HepG2 (cell line): Measurements from ENCODE around the gene NBR1. TPM values are rescaled to one million over a fixed set of nuclear protein-coding genes. Genes with fewer than 3 reads are reported as not detected.

Source experiments
- ARID2 ChIP-seq: sonication (generic); formaldehyde crosslinking; IDR thresholded peaks from 2 replicates; pipeline ENCODE4 v1.8.1; 2022; ENCODE audit warnings: mild to moderate bottlenecking, missing genetic modification reagents, borderline replicate concordance
- ARNT ChIP-seq: fragments of 450-650 bp; IDR thresholded peaks from 2 replicates; pipeline ENCODE4 v1.6.1; 2017
- CCAR2 ChIP-seq: fragments of 200-400 bp; formaldehyde crosslinking; optimal IDR thresholded peaks from 2 replicates; pipeline ENCODE3; 2018; ENCODE audit warnings: low read depth, mild to moderate bottlenecking, low read length, moderate library complexity
- GFI1 ChIP-seq: sonication (generic); formaldehyde crosslinking; IDR thresholded peaks from 2 replicates; pipeline ENCODE4 v1.5.0; 2020; ENCODE audit warnings: missing genetic modification reagents, mild to moderate bottlenecking, borderline replicate concordance
- HDAC6 ChIP-seq: fragments of 200-600 bp; sonication (generic); IDR thresholded peaks from 2 replicates; pipeline ENCODE4 v1.7.0; 2017; ENCODE audit warnings: mild to moderate bottlenecking, antibody characterized with exemption, low read length, low read depth
- HNRNPL ChIP-seq: fragments of 200-400 bp; formaldehyde crosslinking; IDR thresholded peaks from 2 replicates; pipeline ENCODE4 v1.6.1; 2017; ENCODE audit warnings: mild to moderate bottlenecking, low read depth, low read length
- HOXA5 ChIP-seq: sonication (generic); formaldehyde crosslinking; IDR thresholded peaks from 2 replicates; pipeline ENCODE4 v1.4.0; 2020; ENCODE audit warnings: missing genetic modification reagents
- MIXL1 ChIP-seq: IDR thresholded peaks from 2 replicates; pipeline ENCODE4 v1.6.1; 2016
- MTA3 ChIP-seq: sonication (generic); formaldehyde crosslinking; IDR thresholded peaks from 2 replicates; pipeline ENCODE4 v1.4.0; 2020; ENCODE audit warnings: missing genetic modification reagents
- PHF21A ChIP-seq: sonication (generic); formaldehyde crosslinking; IDR thresholded peaks from 2 replicates; pipeline ENCODE4 v1.5.0; 2020; ENCODE audit warnings: mild to moderate bottlenecking, missing genetic modification reagents
- RXRB ChIP-seq: IDR thresholded peaks from 2 replicates; pipeline ENCODE4 v1.6.1; 2016; ENCODE audit warnings: borderline replicate concordance, missing genetic modification reagents, missing compliant biosample characterization
- SATB2 ChIP-seq: sonication (generic); formaldehyde crosslinking; IDR thresholded peaks from 2 replicates; pipeline ENCODE4 v1.5.0; 2020; ENCODE audit warnings: missing genetic modification reagents
- SIX1 ChIP-seq: sonication (generic); formaldehyde crosslinking; IDR thresholded peaks from 2 replicates; pipeline ENCODE4 v1.4.0; 2020; ENCODE audit warnings: missing genetic modification reagents, borderline replicate concordance
- SMAD3 ChIP-seq: sonication (generic); formaldehyde crosslinking; IDR thresholded peaks from 2 replicates; pipeline ENCODE4 v1.4.0; 2020; ENCODE audit warnings: missing genetic modification reagents
- ZMYM2 ChIP-seq: sonication (generic); formaldehyde crosslinking; IDR thresholded peaks from 2 replicates; pipeline ENCODE4 v1.8.0; 2022; ENCODE audit warnings: mild to moderate bottlenecking, missing genetic modification reagents
- ZNF260 ChIP-seq: sonication (generic); formaldehyde crosslinking; IDR thresholded peaks from 2 replicates; pipeline ENCODE4 v1.4.0; 2020; ENCODE audit warnings: missing genetic modification reagents, low read depth, mild to moderate bottlenecking, borderline replicate concordance
- ZNF749 ChIP-seq: sonication (generic); formaldehyde crosslinking; IDR thresholded peaks from 2 replicates; pipeline ENCODE4 v1.8.0; 2022; ENCODE audit warnings: mild to moderate bottlenecking, missing genetic modification reagents, moderate library complexity, borderline replicate concordance
- ZNF766 ChIP-seq: sonication (generic); formaldehyde crosslinking; IDR thresholded peaks from 2 replicates; pipeline ENCODE4 v1.5.0; 2020; ENCODE audit warnings: missing genetic modification reagents, borderline replicate concordance
- ZNF841 ChIP-seq: sonication (generic); formaldehyde crosslinking; IDR thresholded peaks from 2 replicates; pipeline ENCODE4 v1.8.1; 2023; ENCODE audit warnings: missing genetic modification reagents, borderline replicate concordance
- polyA plus RNA-seq, 8 experiments: library from polyadenylated mRNA; depleted of rRNA in 3 of 8; stranded (reverse) in 7 of 8; unstranded in 1 of 8; fragments of >200 nt; fragmentation: Illumina TruSeq in 4 of 8; extraction: Trizol in 4 of 8; gene quantifications; 2 replicates each; pipeline versions ENCODE4 v1.2.1 to v1.2.3, GENCODE V29; 2011 to 2016; ENCODE audit warnings: low read depth in 4 of 8, missing spikeins in 1 of 8, mixed read lengths in 1 of 8; ENCODE audit not compliant: insufficient read depth in 1 of 8
- total RNA-seq, 5 experiments: library from RNA; depleted of rRNA; stranded (reverse); fragments of >200 nt; fragmentation: Illumina TruSeq; extraction: Trizol; gene quantifications; 2 replicates each; pipeline ENCODE4 v1.2.3, GENCODE V29; 2016; ENCODE audit warnings: low read depth in 1 of 5
- TF ChIP-seq, protein P1 (sequence below): sonication (generic); formaldehyde crosslinking; IDR thresholded peaks from 2 replicates; pipeline ENCODE4 v1.8.0; 2022; ENCODE audit warnings: mild to moderate bottlenecking, missing genetic modification reagents
- TF ChIP-seq, protein P2 (sequence below): sonication (generic); formaldehyde crosslinking; IDR thresholded peaks from 2 replicates; pipeline ENCODE4 v1.4.0; 2020; ENCODE audit warnings: missing genetic modification reagents, mild to moderate bottlenecking, borderline replicate concordance
- TF ChIP-seq, protein P3 (sequence below): IDR thresholded peaks from 2 replicates; pipeline ENCODE4 v1.6.1; 2016; ENCODE audit warnings: missing compliant biosample characterization, missing genetic modification reagents, borderline replicate concordance
- TF ChIP-seq, protein P4 (sequence below): sonication (generic); formaldehyde crosslinking; IDR thresholded peaks from 2 replicates; pipeline ENCODE4 v1.8.0; 2022; ENCODE audit warnings: mild to moderate bottlenecking, missing genetic modification reagents, borderline replicate concordance

The NBR1 gene
- total and polyA plus RNA-seq, 2 of the 13 experiments (the other 11 are each of a cell fraction or from before 2014, with no cell fraction given): 51.7 to 121 TPM

DNA sequence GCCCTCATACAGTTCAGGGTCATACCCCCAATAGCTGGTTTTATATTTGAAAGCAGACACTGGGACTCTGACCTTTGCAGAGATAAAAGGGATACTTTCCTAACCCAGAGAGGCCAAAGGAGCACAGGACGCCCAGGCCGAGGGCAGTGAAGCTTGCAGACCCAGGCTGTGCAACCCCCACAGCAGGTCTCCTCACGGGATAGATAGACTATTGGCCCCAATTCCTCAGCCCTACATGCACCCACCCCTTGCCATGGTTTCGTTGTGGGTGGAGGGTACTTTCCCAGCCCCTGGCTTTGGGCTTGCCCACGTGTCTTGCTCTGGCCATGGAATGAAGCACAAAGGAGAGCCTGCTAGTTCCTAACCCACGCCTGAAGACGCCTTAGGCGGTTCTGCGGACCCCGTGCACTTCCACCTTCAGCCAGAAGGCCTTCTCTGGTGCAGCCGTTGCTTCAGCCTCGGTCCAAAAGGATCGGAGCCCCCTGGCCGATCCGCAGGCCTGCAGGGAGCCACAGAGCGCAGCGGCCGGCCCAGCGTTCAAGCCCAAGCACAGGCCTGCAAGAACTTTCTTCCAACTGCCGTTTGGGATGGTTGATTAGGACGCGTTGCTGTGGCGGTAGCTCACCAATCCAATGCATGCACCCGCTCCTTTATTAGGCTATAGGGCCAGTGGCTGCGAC is 36.1 kb upstream of the NBR1 start (continued):
- TF ChIP-seq, protein P1, sequence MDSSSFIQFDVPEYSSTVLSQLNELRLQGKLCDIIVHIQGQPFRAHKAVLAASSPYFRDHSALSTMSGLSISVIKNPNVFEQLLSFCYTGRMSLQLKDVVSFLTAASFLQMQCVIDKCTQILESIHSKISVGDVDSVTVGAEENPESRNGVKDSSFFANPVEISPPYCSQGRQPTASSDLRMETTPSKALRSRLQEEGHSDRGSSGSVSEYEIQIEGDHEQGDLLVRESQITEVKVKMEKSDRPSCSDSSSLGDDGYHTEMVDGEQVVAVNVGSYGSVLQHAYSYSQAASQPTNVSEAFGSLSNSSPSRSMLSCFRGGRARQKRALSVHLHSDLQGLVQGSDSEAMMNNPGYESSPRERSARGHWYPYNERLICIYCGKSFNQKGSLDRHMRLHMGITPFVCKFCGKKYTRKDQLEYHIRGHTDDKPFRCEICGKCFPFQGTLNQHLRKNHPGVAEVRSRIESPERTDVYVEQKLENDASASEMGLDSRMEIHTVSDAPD (CRISPR knock-in tag): no peak
- TF ChIP-seq, protein P2, sequence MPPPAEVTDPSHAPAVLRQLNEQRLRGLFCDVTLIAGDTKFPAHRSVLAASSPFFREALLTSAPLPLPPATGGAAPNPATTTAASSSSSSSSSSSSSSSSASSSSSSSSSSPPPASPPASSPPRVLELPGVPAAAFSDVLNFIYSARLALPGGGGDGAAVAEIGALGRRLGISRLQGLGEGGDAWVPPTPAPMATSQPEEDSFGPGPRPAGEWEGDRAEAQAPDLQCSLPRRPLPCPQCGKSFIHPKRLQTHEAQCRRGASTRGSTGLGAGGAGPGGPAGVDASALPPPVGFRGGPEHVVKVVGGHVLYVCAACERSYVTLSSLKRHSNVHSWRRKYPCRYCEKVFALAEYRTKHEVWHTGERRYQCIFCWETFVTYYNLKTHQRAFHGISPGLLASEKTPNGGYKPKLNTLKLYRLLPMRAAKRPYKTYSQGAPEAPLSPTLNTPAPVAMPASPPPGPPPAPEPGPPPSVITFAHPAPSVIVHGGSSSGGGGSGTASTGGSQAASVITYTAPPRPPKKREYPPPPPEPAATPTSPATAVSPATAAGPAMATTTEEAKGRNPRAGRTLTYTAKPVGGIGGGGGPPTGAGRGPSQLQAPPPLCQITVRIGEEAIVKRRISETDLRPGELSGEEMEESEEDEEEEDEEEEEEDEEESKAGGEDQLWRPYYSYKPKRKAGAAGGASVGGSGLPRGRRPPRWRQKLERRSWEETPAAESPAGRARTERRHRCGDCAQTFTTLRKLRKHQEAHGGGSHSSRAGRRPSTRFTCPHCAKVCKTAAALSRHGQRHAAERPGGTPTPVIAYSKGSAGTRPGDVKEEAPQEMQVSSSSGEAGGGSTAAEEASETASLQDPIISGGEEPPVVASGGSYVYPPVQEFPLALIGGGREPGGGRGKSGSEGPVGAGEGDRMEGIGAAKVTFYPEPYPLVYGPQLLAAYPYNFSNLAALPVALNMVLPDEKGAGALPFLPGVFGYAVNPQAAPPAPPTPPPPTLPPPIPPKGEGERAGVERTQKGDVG (CRISPR knock-in tag): no peak
- TF ChIP-seq ARID2 (CRISPR knock-in tag): no peak
- TF ChIP-seq RXRB: peak; percentile 79
- no peak for TF ChIP-seq ZNF749 (CRISPR knock-in tag)
- TF ChIP-seq HNRNPL: peak; percentile 38; the same call in 1 of the 2 replicates
- TF ChIP-seq, protein P3, sequence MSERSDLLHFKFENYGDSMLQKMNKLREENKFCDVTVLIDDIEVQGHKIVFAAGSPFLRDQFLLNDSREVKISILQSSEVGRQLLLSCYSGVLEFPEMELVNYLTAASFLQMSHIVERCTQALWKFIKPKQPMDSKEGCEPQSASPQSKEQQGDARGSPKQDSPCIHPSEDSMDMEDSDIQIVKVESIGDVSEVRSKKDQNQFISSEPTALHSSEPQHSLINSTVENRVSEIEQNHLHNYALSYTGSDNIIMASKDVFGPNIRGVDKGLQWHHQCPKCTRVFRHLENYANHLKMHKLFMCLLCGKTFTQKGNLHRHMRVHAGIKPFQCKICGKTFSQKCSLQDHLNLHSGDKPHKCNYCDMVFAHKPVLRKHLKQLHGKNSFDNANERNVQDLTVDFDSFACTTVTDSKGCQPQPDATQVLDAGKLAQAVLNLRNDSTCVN (CRISPR knock-in tag): no peak
- no peak for TF ChIP-seq CCAR2
- TF ChIP-seq ARNT: no peak
- no peak for TF ChIP-seq ZNF260 (CRISPR knock-in tag)
- TF ChIP-seq, protein P4, sequence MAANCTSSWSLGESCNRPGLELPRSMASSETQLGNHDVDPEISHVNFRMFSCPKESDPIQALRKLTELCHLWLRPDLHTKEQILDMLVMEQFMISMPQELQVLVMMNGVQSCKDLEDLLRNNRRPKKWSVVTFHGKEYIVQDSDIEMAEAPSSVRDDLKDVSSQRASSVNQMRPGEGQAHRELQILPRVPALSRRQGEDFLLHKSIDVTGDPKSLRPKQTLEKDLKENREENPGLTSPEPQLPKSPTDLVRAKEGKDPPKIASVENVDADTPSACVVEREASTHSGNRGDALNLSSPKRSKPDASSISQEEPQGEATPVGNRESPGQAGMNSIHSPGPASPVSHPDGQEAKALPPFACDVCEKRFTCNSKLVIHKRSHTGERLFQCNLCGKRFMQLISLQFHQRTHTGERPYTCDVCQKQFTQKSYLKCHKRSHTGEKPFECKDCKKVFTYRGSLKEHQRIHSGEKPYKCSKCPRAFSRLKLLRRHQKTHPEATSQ (CRISPR knock-in tag): 0 out of 2 replicates have a peak, but pooled peaks have one; percentile 29
- no peak for TF ChIP-seq ZNF766 (CRISPR knock-in tag)
- no peak for TF ChIP-seq HDAC6
- no peak for TF ChIP-seq HOXA5 (CRISPR knock-in tag)
- TF ChIP-seq SIX1 (CRISPR knock-in tag): peak; percentile 86; the same call in 1 of the 2 replicates
- no peak for TF ChIP-seq ZNF841 (CRISPR knock-in tag)
- TF ChIP-seq ZMYM2: peak; percentile 76
- TF ChIP-seq PHF21A (CRISPR knock-in tag): peak; percentile 86
- TF ChIP-seq GFI1: no peak
- TF ChIP-seq MTA3 (CRISPR knock-in tag): no peak
- TF ChIP-seq SMAD3 (CRISPR knock-in tag): 0 out of 2 replicates have a peak, but pooled peaks have one; percentile 35
- no peak for TF ChIP-seq MIXL1
- TF ChIP-seq SATB2 (CRISPR knock-in tag): no peak
